ENCODE results near the gene PAM16. TPM values are rescaled to one million over a fixed set of nuclear protein-coding genes. Genes with fewer than 3 reads are reported as not detected.

The PAM16 gene
- total RNA-seq, 1 donor: 20.2 TPM

- peak; percentile 63 for DNase-seq (ENCODE audit: low read depth)
- H3K4me3 ChIP-seq (ENCODE audit: low read depth, low read length): peak overlapping the region; percentile 86
- TF ChIP-seq CTCF (IDR thresholded peaks at IDR 0.05; ENCODE audit: insufficient read depth, low read length): no peak
Measured at GRCh38 chr16:4317532-4318450, 33.3 kb downstream of the PAM16 start.

- H3K4me3 ChIP-seq (ENCODE audit: low read depth, low read length): peak overlapping the region; percentile 86
- TF ChIP-seq CTCF (IDR thresholded peaks at IDR 0.05; ENCODE audit: insufficient read depth, low read length): no peak
- DNase-seq (ENCODE audit: low read depth): peak; percentile 79
Measured at GRCh38 chr16:4316864-4317531, 34.1 kb downstream of the PAM16 start.

- peak overlapping the region; percentile 86 for H3K4me3 ChIP-seq (ENCODE audit: low read depth, low read length)
- DNase-seq (ENCODE audit: low read depth): no peak
- no peak for TF ChIP-seq CTCF (IDR thresholded peaks at IDR 0.05; ENCODE audit: insufficient read depth, low read length)
Measured at GRCh38 chr16:4316108-4316863, 34.8 kb downstream of the PAM16 start.

GRCh38 chr16:4315186-4316107 lies 35.7 kb downstream of the PAM16 start, which contains the start of gene GLIS2:
Gene GLIS2 (plus strand): TSS chr16:4316067. CDS start chr16:4332281, 16,214 bp downstream.
- DNase-seq (ENCODE audit: low read depth): peak; percentile 77

GRCh38 chr16:4314532-4315185 lies 36.5 kb downstream of the PAM16 start:
- no peak for TF ChIP-seq CTCF (IDR thresholded peaks at IDR 0.05; ENCODE audit: insufficient read depth, low read length)
- DNase-seq (ENCODE audit: low read depth): peak; percentile 66
- H3K4me3 ChIP-seq (ENCODE audit: low read depth, low read length): peak overlapping the region; percentile 67

More at GRCh38 chr16:4315186-4316107, 35.7 kb downstream of the PAM16 start, which contains the start of gene GLIS2:
- TF ChIP-seq CTCF (IDR thresholded peaks at IDR 0.05; ENCODE audit: insufficient read depth, low read length): no peak
- H3K4me3 ChIP-seq (ENCODE audit: low read depth, low read length): peak within 1 kb of the TSS; percentile 86
